Psoas muscle (tissue), 8 donors: ENCODE data around the gene RHO. TPM values are rescaled to one million over a fixed set of nuclear protein-coding genes. Genes with fewer than 3 reads are reported as not detected.
A peak's percentile ranks its signal among the peaks of the same experiment; 100 is the strongest.

Source experiments
- ATAC-seq, 4 donors: fragments of 200-7000 bp; cut with Tn5 transposase; one replicate each; pipeline ENCODE4 v1.9.1; 2020; ENCODE audit warnings: moderate library complexity in 3 of 4, mild to moderate bottlenecking in 2 of 4
- DNase-seq, 2 donors: peaks; one replicate each; pipeline ENCODE4 v3.0.0-alpha.2; 2020
- H3K27ac ChIP-seq: fragments of 200-600 bp; one replicate; pipeline ENCODE4 v1.8.0; 2022
- H3K27me3 ChIP-seq, 3 donors: fragments of 200-600 bp in 1 of 3; one replicate each; pipeline versions ENCODE4 v1.6.1 to v1.8.0; 2013 to 2022; ENCODE audit warnings: low read length in 2 of 3, mild to moderate bottlenecking in 2 of 3, moderate library complexity in 1 of 3; ENCODE audit not compliant: insufficient read depth in 3 of 3
- H3K36me3 ChIP-seq, 2 donors: fragments of 200-600 bp in 1 of 2; one replicate each; pipeline versions ENCODE4 v1.6.1 to v1.8.0; 2013 to 2022; ENCODE audit warnings: low read depth in 1 of 2, mild to moderate bottlenecking in 1 of 2, moderate library complexity in 1 of 2; ENCODE audit not compliant: insufficient read depth in 1 of 2
- H3K4me1 ChIP-seq: fragments of 200-600 bp; one replicate; pipeline ENCODE4 v1.8.0; 2022
- H3K4me3 ChIP-seq: fragments of 200-600 bp; one replicate; pipeline ENCODE4 v1.8.0; 2022; ENCODE audit warnings: mild to moderate bottlenecking
- H3K9me3 ChIP-seq: fragments of 200-600 bp; one replicate; pipeline ENCODE4 v1.8.0; 2022
- CTCF ChIP-seq: fragments of 200-600 bp; IDR thresholded peaks from one replicate; pipeline ENCODE4 v1.8.0; 2022; ENCODE audit warnings: antibody characterized with exemption
- WGBS, 3 donors: extraction: QIAGEN DNeasy Blood & Tissue Kit; methylation state at CpG; one replicate each; pipeline versions ENCODE4 v1.1.6 to v1.1.7; 2013; 5-methylcytosine and 5-hydroxymethylcytosine counted together
- intact Hi-C, 2 donors: fragments of 100-400 bp; cut with DNase I; formaldehyde crosslinking; loops; one replicate each; pipeline versions ENCODE4 v1.11.0 to v1.14.2; 2022
- polyA plus RNA-seq, 3 donors: library from polyadenylated mRNA; stranded (reverse); fragments of 200-250 nt; gene quantifications; one replicate each; pipeline ENCODE4 v1.2.3, GENCODE V29; 2013
- total RNA-seq, 4 donors: library from RNA; stranded (reverse); fragmentation: NEBNext Ultra II Directional in 2 of 4; extraction: Animal tissue kit (Norgen Biotek cat#: 25700) in 2 of 4; gene quantifications; one replicate each; pipeline versions ENCODE4 v1.2.1 to v1.2.4, GENCODE V29; 2021 to 2023
- donor health status: healthy with polysubstance abuse.
- donor health status: DM: no; HTN: no; CAD: no; lungs with moderate emphysema.
- donor health status: Bipolar disorder and iron deficiency.
- donor health status: healthy.
- donor health status: DM: yes; HTN: yes; CAD: no.
- donor health status: DM: no; HTN: no; CAD: no.
- donor health status: DM: no; HTN: no; CAD: no.
- donor health status: DM: yes; HTN: yes; CAD: no.

The RHO gene
- total and polyA plus RNA-seq, 7 donors: 0.01 TPM; not detected in 6

- Histone ChIP-seq H3K4me3 (no peak overlapping the region), H3K27me3 (no peaks in the 10 kb centered on the region), H3K9me3 (no peaks in the 10 kb centered on the region), H3K4me1 (peaks cover 3% of the 10 kb centered on the region), H3K27ac (no peak overlapping the region), H3K36me3 (no peaks in the 10 kb centered on the region)
- WGBS, 3 donors: 96 to 98% (median 97%) methylated on average over 13 of the region's 13 CpGs
- no peak for TF ChIP-seq CTCF
- DNase-seq (no peak), ATAC-seq (no peak)
- intact Hi-C loops: no loop called here
Observed at GRCh38 chr3:129530821-129531220, 2.4 kb downstream of the RHO start.

GRCh38 chr3:129531699-129532098 lies 3.3 kb downstream of the RHO start:
- Histone ChIP-seq H3K27ac (no peak overlapping the region), H3K27me3 (no peaks in the 10 kb centered on the region), H3K9me3 (no peaks in the 10 kb centered on the region), H3K4me3 (no peak overlapping the region), H3K4me1 (peaks cover 3% of the 10 kb centered on the region), H3K36me3 (no peaks in the 10 kb centered on the region)
- DNase-seq: peak in 1 of 2 donors; percentile 2
- WGBS, 3 donors: 92 to 95% (median 94%) methylated on average over 11 of the region's 11 CpGs
- ATAC-seq: no peak
- intact Hi-C loops: no loop called here
- TF ChIP-seq CTCF: no peak

- TF ChIP-seq CTCF: no peak
Observed at GRCh38 chr3:129532261-129532660, 3.8 kb downstream of the RHO start.

GRCh38 chr3:129533406-129533805 lies 5.0 kb downstream of the RHO start:
- peaks cover 3% of the 10 kb centered on the region for H3K4me1 ChIP-seq
- no peaks in the 10 kb centered on the region for H3K36me3 ChIP-seq
- WGBS, 3 donors: 92 to 95% (median 95%) methylated on average over 16 of the region's 16 CpGs
- no peaks in the 10 kb centered on the region for H3K27me3 ChIP-seq
- DNase-seq (no peak), ATAC-seq (no peak)
- H3K27ac ChIP-seq: no peak overlapping the region
- no peak for TF ChIP-seq CTCF
- no peaks in the 10 kb centered on the region for H3K9me3 ChIP-seq
- no peak overlapping the region for H3K4me3 ChIP-seq
- intact Hi-C loops: no loop called here

More at GRCh38 chr3:129532261-129532660, 3.8 kb downstream of the RHO start:
- ATAC-seq (no peak), DNase-seq (no peak)
- Histone ChIP-seq H3K9me3 (no peaks in the 10 kb centered on the region), H3K4me3 (no peak overlapping the region), H3K4me1 (peaks cover 3% of the 10 kb centered on the region), H3K27me3 (no peaks in the 10 kb centered on the region), H3K27ac (no peak overlapping the region), H3K36me3 (no peaks in the 10 kb centered on the region)
- WGBS, 3 donors: 94 to 96% (median 95%) methylated on average over 20 of the region's 20 CpGs
- intact Hi-C loops: no loop called here

GRCh38 chr3:129534428-129535027 lies 6.1 kb downstream of the RHO start:
- no peaks in the 10 kb centered on the region for H3K9me3 ChIP-seq
- no peak for DNase-seq
- ATAC-seq: no peak
- intact Hi-C loops: no loop called here
- no peak overlapping the region for H3K27ac ChIP-seq
- 82 to 88% (median 85%) methylated on average over 4 of the region's 4 CpGs for WGBS, 3 donors
- peaks cover 3% of the 10 kb centered on the region for H3K4me1 ChIP-seq
- H3K4me3 ChIP-seq: no peak overlapping the region
- no peaks in the 10 kb centered on the region for H3K36me3 ChIP-seq
- no peak for TF ChIP-seq CTCF
- no peaks in the 10 kb centered on the region for H3K27me3 ChIP-seq
